Adrenal gland (tissue), 5 donors: Measurements from ENCODE around the gene RIMBP3C.

ENCODE experiments used
- POLR2A ChIP-seq, 2 donors: fragments of 450-650 bp; IDR thresholded peaks; one replicate each; pipeline ENCODE4 v1.6.1; 2017; ENCODE audit warnings: antibody characterized with exemption in 2 of 2, mild to moderate bottlenecking in 2 of 2, moderate library complexity in 1 of 2
- TF ChIP-seq, protein P1 (sequence below), 6 experiments: fragments of 450-650 bp in 4 of 6; fragments of 200-600 bp in 2 of 6; sonication (generic) in 1 of 6; IDR thresholded peaks; 1 replicate in 5 of 6; 2 replicates in 1 of 6; pipeline versions ENCODE4 v1.5.1 to v1.8.0; 2016 to 2021; ENCODE audit warnings: antibody characterized with exemption in 6 of 6, mild to moderate bottlenecking in 2 of 6, moderate library complexity in 1 of 6
- donor health status: DM: no; HTN: no; CAD: no.

GRCh38 chr22:21571679-21572078 is 20.4 kb upstream of the RIMBP3C start:
- TF ChIP-seq, protein P1, sequence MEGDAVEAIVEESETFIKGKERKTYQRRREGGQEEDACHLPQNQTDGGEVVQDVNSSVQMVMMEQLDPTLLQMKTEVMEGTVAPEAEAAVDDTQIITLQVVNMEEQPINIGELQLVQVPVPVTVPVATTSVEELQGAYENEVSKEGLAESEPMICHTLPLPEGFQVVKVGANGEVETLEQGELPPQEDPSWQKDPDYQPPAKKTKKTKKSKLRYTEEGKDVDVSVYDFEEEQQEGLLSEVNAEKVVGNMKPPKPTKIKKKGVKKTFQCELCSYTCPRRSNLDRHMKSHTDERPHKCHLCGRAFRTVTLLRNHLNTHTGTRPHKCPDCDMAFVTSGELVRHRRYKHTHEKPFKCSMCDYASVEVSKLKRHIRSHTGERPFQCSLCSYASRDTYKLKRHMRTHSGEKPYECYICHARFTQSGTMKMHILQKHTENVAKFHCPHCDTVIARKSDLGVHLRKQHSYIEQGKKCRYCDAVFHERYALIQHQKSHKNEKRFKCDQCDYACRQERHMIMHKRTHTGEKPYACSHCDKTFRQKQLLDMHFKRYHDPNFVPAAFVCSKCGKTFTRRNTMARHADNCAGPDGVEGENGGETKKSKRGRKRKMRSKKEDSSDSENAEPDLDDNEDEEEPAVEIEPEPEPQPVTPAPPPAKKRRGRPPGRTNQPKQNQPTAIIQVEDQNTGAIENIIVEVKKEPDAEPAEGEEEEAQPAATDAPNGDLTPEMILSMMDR (IDR thresholded peaks at IDR 0.05) = no peak
- no peak for TF ChIP-seq POLR2A (IDR thresholded peaks at IDR 0.05)
